Esophagus squamous epithelium (tissue), 4 donors: ENCODE measurements around the gene C3orf18.

Experiments
- CTCF ChIP-seq, 6 experiments: fragments of 450-650 bp in 4 of 6; fragments of 200-600 bp in 2 of 6; sonication (generic) in 2 of 6; IDR thresholded peaks; one replicate each; pipeline ENCODE4 v1.5.1; 2016 to 2019; ENCODE audit warnings: antibody characterized with exemption in 6 of 6, mild to moderate bottlenecking in 4 of 6, moderate library complexity in 4 of 6
- POLR2A ChIP-seq, 4 donors: fragments of 450-650 bp; IDR thresholded peaks; one replicate each; pipeline ENCODE4 v1.6.1; 2017; ENCODE audit warnings: antibody characterized with exemption in 4 of 4, mild to moderate bottlenecking in 4 of 4, moderate library complexity in 3 of 4

GRCh38 chr3:50574444-50574831, 6.9 kb upstream of the C3orf18 start:
- TF ChIP-seq CTCF (IDR thresholded peaks at IDR 0.05): no peak
- TF ChIP-seq POLR2A (IDR thresholded peaks at IDR 0.05): no peak
